Loucy (cell line): Measurements from ENCODE around the gene SUN1.

ENCODE experiments used
- EZH2phosphoT487 ChIP-seq: fragments of 200-600 bp; IDR thresholded peaks from 2 replicates; pipeline ENCODE4 v1.6.1; 2018; ENCODE audit warnings: antibody characterized with exemption, mild to moderate bottlenecking, moderate library complexity, borderline replicate concordance
- TF ChIP-seq, protein P1 (sequence below): fragments of 200-600 bp; sonication (generic); conservative IDR thresholded peaks from 2 replicates; pipeline ENCODE4 v1.5.1; 2014; ENCODE audit warnings: mild to moderate bottlenecking, antibody characterized with exemption, low read length

DNA sequence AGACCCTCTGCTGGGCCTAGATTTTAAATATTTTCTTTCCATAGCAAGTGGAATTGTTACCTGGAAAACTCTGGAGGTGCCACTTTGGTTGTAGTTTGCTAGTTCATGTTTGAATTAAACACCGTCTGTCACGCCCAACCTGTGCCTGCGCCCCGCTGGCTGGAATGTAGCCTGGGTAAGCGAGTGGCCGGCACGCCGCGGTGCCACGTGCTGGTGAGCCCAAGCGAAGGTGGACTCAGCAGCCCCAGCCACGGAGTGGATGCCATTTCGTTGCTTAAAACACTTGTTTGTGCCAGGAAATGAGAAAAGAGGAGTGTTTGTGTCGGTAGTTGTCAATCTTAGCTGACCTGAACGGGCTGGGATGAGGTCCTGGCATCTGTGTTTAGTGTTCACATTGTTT, 46.8 kb downstream of the SUN1 start:
- TF ChIP-seq, protein P1, sequence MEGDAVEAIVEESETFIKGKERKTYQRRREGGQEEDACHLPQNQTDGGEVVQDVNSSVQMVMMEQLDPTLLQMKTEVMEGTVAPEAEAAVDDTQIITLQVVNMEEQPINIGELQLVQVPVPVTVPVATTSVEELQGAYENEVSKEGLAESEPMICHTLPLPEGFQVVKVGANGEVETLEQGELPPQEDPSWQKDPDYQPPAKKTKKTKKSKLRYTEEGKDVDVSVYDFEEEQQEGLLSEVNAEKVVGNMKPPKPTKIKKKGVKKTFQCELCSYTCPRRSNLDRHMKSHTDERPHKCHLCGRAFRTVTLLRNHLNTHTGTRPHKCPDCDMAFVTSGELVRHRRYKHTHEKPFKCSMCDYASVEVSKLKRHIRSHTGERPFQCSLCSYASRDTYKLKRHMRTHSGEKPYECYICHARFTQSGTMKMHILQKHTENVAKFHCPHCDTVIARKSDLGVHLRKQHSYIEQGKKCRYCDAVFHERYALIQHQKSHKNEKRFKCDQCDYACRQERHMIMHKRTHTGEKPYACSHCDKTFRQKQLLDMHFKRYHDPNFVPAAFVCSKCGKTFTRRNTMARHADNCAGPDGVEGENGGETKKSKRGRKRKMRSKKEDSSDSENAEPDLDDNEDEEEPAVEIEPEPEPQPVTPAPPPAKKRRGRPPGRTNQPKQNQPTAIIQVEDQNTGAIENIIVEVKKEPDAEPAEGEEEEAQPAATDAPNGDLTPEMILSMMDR, result no peak
- no peak for TF ChIP-seq EZH2phosphoT487
